Neural cell (in vitro differentiated cells): ENCODE measurements around the gene PRM1.

ENCODE experiments used
- EZH2 ChIP-seq: fragments of 200-600, 300-800 bp; shearing (Covaris generic), sonication (generic); IDR thresholded peaks from 2 replicates; pipeline ENCODE4 v1.6.1; 2014; ENCODE audit warnings: antibody characterized with exemption, low read length, borderline replicate concordance, mild to moderate bottlenecking; ENCODE audit not compliant: insufficient read depth, poor library complexity, severe bottlenecking
- POLR2AphosphoS5 ChIP-seq: IDR thresholded peaks from 2 replicates; pipeline ENCODE4 v1.6.1; 2012
- RAD21 ChIP-seq: fragments of 450-650 bp; conservative IDR thresholded peaks from 2 replicates; pipeline ENCODE4 v1.6.1; 2014; ENCODE audit warnings: antibody characterized with exemption, mild to moderate bottlenecking, moderate library complexity
- TF ChIP-seq, protein P1 (sequence below): fragments of 450-650 bp; IDR thresholded peaks from 2 replicates; pipeline ENCODE4 v1.5.1; 2014; ENCODE audit warnings: antibody characterized with exemption, mild to moderate bottlenecking, moderate library complexity; ENCODE audit not compliant: poor library complexity, severe bottlenecking

DNA sequence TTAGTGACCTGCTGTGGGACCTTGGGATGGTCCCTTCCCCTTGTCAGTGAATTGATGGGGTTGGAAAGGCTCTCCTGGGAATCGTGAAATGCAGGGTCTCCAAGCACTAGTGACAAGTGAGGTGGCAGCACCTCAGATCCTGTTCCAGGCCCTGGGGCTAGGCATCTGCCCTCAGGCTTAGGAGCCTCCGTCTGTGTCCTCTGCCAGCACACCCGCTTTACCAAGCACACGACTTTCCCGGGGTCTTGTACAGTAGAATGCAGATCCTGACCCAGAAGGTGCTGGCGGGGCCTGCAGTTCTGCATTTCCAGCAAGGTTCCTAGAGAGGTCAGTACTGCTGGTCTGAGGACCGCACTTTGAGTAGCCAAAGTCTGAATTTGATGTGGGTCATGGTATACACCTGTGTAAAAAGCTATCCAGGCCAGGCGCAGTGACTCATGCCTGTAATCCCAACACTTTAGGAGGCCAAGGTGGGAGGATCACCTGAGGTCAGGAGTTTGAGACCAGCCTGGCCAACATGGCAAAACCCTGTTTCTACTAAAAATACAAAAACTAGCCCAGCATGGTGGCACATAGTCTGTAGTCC lies 33.3 kb upstream of the PRM1 start:
- TF ChIP-seq, protein P1, sequence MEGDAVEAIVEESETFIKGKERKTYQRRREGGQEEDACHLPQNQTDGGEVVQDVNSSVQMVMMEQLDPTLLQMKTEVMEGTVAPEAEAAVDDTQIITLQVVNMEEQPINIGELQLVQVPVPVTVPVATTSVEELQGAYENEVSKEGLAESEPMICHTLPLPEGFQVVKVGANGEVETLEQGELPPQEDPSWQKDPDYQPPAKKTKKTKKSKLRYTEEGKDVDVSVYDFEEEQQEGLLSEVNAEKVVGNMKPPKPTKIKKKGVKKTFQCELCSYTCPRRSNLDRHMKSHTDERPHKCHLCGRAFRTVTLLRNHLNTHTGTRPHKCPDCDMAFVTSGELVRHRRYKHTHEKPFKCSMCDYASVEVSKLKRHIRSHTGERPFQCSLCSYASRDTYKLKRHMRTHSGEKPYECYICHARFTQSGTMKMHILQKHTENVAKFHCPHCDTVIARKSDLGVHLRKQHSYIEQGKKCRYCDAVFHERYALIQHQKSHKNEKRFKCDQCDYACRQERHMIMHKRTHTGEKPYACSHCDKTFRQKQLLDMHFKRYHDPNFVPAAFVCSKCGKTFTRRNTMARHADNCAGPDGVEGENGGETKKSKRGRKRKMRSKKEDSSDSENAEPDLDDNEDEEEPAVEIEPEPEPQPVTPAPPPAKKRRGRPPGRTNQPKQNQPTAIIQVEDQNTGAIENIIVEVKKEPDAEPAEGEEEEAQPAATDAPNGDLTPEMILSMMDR, result no peak
- TF ChIP-seq POLR2AphosphoS5 (no peak), EZH2 (no peak), RAD21 (no peak)
